IMR-90 (cell line): ENCODE results near the gene CCDC167.

ENCODE experiments used
- CTCF ChIP-seq: conservative IDR thresholded peaks from 2 replicates; pipeline ENCODE4 v1.5.1; 2012; ENCODE audit warnings: mild to moderate bottlenecking, low read depth, low read length, improper control_type of control experiment
- RCOR1 ChIP-seq: IDR thresholded peaks from 2 replicates; pipeline ENCODE4 v1.6.1; 2012; ENCODE audit warnings: mild to moderate bottlenecking, low read length, improper control_type of control experiment; ENCODE audit not compliant: insufficient replicate concordance

- TF ChIP-seq CTCF (no peak), RCOR1 (no peak)
Observed at GRCh38 chr6:37493661-37493995, 6.1 kb downstream of the CCDC167 start.
